Endothelial cell of umbilical vein (primary cell): ENCODE data around the gene SRP9.

ENCODE experiments used
- EZH2 ChIP-seq: IDR thresholded peaks from 2 replicates; pipeline ENCODE4 v1.6.1; 2012; ENCODE audit warnings: borderline replicate concordance, low read depth, mild to moderate bottlenecking, moderate library complexity, low read length, inconsistent platforms; ENCODE audit not compliant: severe bottlenecking
- POLR2A ChIP-seq: IDR thresholded peaks from 2 replicates; pipeline ENCODE4 v1.6.1; 2012; ENCODE audit warnings: low read depth, mild to moderate bottlenecking, control low read depth, low read length
- TF ChIP-seq, protein P1 (sequence below), 2 donors: IDR thresholded peaks; 1 replicate in 1 of 2; 2 replicates in 1 of 2; pipeline ENCODE4 v1.5.1; 2011; ENCODE audit warnings: low read length in 2 of 2, mild to moderate bottlenecking in 2 of 2, moderate library complexity in 2 of 2, control low read depth in 1 of 2, inconsistent platforms in 1 of 2, low read depth in 1 of 2; ENCODE audit not compliant: insufficient read depth in 1 of 2; ENCODE audit errors: extremely low read depth in 1 of 2

DNA sequence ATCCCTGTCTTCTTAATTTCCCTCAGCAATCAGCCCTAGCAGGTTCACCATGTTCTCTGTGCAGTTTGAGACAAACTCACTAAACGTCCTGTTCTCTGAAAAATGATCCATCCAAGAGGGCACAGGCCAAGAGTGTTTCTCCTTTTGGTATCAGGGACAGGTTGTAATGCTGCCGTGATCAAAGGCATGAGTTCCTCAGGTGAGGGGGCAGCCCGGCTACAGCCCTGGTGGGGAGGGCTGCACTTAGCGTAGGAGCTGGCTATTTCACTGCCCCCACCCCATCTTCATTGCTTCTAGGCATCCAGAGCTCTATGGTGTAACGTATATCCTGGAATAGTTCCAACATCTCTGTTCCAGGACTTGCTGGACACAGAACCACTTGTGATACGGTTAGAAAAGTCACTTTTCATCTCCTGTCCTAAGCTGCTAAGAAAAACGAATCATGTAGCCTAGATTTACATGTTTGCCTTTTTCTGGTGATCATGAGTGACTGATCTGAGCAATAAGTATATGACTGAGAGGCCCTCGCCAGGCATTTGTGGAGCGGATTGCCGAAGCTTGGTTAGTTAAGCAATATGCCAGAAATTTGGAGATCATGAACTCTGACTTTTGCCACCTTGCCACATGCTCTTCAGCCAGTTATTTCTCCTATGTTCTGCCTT is 41.1 kb upstream of the SRP9 start:
- TF ChIP-seq, protein P1, sequence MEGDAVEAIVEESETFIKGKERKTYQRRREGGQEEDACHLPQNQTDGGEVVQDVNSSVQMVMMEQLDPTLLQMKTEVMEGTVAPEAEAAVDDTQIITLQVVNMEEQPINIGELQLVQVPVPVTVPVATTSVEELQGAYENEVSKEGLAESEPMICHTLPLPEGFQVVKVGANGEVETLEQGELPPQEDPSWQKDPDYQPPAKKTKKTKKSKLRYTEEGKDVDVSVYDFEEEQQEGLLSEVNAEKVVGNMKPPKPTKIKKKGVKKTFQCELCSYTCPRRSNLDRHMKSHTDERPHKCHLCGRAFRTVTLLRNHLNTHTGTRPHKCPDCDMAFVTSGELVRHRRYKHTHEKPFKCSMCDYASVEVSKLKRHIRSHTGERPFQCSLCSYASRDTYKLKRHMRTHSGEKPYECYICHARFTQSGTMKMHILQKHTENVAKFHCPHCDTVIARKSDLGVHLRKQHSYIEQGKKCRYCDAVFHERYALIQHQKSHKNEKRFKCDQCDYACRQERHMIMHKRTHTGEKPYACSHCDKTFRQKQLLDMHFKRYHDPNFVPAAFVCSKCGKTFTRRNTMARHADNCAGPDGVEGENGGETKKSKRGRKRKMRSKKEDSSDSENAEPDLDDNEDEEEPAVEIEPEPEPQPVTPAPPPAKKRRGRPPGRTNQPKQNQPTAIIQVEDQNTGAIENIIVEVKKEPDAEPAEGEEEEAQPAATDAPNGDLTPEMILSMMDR (IDR thresholded peaks at IDR 0.05; ENCODE audit: extremely low read depth in 1 of 2, insufficient read depth in 1 of 2, low read depth in 1 of 2, low read length in 2 of 2) = no peak
- no peak for TF ChIP-seq POLR2A
- TF ChIP-seq EZH2 = no peak
